Measurements from ENCODE around the gene ITFG1. TPM values are rescaled to one million over a fixed set of nuclear protein-coding genes. Genes with fewer than 3 reads are reported as not detected.

Gene ITFG1
- total RNA-seq, result 10 to 100 TPM; 21.9 to 24.4 TPM

DNA sequence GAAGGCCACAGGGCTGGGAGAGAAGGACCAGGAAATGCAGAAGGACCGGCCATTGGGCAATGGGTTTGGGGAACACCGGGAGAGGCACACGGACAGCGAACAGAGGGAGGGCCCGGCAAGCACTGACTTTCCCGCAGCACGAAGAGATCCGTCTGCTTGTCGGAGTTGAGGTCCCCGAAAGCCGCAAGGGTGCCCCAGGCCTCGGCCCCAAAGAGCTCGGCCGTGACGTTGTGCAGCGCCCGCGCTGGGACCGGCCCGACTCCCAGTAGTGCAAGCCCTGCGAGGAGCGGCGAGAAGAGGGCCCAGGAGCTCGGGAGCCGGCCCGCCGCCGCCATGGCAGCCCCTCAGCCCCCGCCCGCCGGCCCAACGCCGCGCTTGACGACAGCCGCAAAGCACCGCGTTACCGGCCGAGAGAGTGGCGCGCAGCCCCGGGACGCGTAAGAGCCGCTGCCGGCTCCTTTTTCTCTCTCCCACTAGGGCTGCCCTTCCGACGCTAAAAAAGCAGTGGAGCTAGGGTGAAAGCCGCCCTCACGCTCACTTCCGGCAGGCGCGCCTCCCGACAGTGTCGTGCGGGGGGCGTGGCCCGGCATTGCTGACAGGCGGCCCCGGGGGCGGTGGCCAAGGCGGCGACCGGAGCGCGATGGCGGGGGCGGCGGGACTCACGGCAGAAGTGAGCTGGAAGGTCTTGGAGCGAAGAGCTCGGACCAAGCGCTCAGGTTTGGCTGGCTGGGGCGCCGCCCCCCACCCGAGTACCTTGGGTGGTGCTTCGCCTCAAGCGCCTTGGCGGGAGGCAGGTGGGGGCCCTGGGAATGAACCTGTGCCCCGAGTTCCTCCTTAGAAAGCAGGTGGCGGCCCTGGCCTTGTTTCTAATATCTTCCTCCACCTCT, at the start of gene ITFG1, which contains the start of gene PHKB:
Gene ITFG1, minus strand, starts transcription at position 353 of the 887 bp plus-strand sequence. Its CDS starts 18 bp downstream, at position 335.
Gene PHKB, plus strand, starts transcription at position 621 of the 887 bp plus-strand sequence. Its CDS starts 20 bp downstream, at position 641.
- peak within 1 kb of the TSS; percentile 87 for H3K4me3 Mint-ChIP-seq
- ChIA-PET POLR2A (interaction anchor here (0.7 to 1.8 kb wide), 12 partner anchors 15 to 488 kb away, joined by 3 to 9 read pairs (median 3); no protein-coding TSS in a partner anchor), CTCF (interaction anchor here (0.7 to 3.9 kb wide), 9 partner anchors 18 to 1162 kb away, joined by 3 to 23 read pairs (median 4); no protein-coding TSS in a partner anchor)
- H3K9me3 Mint-ChIP-seq (ENCODE audit: insufficient read depth), result no peaks in the 10 kb centered on the region
- H3K27ac Mint-ChIP-seq, result peak within 1 kb of the TSS; percentile 94
- H3K4me1 Mint-ChIP-seq (ENCODE audit: low read depth), result peaks cover 42% of the 10 kb centered on the region
- ATAC-seq (peak; percentile 97), DNase-seq (peak; percentile 95)
- H3K27me3 Mint-ChIP-seq (ENCODE audit: low read depth), result no peaks in the 10 kb centered on the region
- peaks cover 40% of the 10 kb centered on the region for H3K36me3 Mint-ChIP-seq (ENCODE audit: low read depth)

DNA sequence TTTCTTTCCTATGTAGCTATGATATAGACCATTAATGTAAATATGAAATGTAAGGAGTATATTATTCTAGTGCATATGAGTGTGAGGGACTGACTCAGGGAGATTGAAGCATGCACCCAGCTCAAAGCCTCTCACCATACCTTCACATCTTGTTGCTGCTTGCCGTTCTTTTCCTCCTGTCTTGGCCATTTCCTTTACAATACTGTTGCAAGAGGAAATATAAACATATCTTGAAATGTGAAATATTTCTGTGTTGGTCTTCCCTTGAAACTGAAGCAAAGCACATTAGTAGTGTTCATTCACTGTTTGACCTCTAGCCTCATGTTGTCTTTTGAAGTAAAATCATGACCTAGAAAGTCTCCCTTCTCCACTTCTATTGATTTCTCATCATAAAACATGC, 46.8 kb upstream of the ITFG1 start:
- Mint-ChIP-seq H3K36me3 (ENCODE audit: low read depth) (peaks cover 27% of the 10 kb centered on the region), H3K9me3 (ENCODE audit: insufficient read depth) (no peaks in the 10 kb centered on the region), H3K27ac (no peak overlapping the region), H3K4me1 (ENCODE audit: low read depth) (no peaks in the 10 kb centered on the region), H3K27me3 (ENCODE audit: low read depth) (no peaks in the 10 kb centered on the region), H3K4me3 (no peak overlapping the region)
- DNase-seq, result no peak
- CTCF ChIA-PET, result interaction anchor here (1.2 kb wide), 1 partner anchor 13 kb away, joined by 3 read pairs; no protein-coding TSS in a partner anchor
- ATAC-seq, result no peak
- POLR2A ChIA-PET, result interaction anchor here (0.8 kb wide), 1 partner anchor 47 kb away, joined by 4 read pairs; the partner anchor contains the start of genes ITFG1 and PHKB

DNA sequence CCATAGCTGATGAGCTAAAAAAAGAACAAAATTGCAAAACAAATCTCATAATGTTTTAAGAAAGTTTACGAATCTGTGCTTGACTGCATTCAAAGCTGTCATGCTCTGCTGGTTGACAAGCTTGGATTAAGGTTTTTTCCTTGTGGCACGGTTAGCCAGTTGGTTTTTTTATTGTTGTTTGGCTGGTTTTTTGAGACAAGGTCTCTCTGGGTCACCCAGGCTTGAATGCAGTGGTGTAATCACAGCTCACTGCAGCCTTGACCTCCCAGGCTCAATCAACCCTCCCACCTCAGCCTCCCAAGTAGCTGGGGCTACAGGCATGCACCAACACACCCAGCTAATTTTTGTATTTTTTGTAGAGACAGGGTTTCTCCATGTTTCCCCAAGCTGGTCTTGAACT, 45.9 kb upstream of the ITFG1 start:
- H3K9me3 Mint-ChIP-seq (ENCODE audit: insufficient read depth), result no peaks in the 10 kb centered on the region
- H3K27ac Mint-ChIP-seq, result no peak overlapping the region
- ChIA-PET POLR2A (no interaction called here), CTCF (interaction anchor here (1.0 to 1.5 kb wide), 3 partner anchors 10 to 14 kb away, joined by 3 read pairs; no protein-coding TSS in a partner anchor)
- H3K27me3 Mint-ChIP-seq (ENCODE audit: low read depth), result no peaks in the 10 kb centered on the region
- no peak overlapping the region for H3K4me3 Mint-ChIP-seq
- H3K4me1 Mint-ChIP-seq (ENCODE audit: low read depth), result no peaks in the 10 kb centered on the region
- ATAC-seq, result no peak
- peaks cover 22% of the 10 kb centered on the region for H3K36me3 Mint-ChIP-seq (ENCODE audit: low read depth)
- no peak for DNase-seq

DNA sequence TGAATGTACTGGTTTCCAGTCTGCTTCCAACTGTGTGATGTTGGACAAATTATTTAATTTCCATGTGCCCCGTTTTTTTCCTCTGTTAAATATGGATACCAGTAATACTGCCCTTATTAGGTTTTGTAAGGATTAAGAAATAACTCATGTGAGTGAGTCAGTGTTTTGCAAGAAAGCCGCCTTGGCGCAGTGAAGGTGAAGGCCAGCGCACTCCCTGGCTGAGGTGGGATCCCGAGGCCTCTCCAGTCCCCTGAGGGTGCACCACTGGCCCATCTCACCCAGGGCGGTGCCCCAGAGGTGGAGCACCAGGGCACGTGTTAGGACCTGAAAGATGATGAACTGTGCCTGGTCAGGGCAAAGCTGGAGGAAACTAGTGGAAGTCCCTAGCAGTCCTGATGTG, 43.7 kb upstream of the ITFG1 start:
- no peaks in the 10 kb centered on the region for H3K9me3 Mint-ChIP-seq (ENCODE audit: insufficient read depth)
- no peak for ATAC-seq
- ChIA-PET CTCF (no interaction called here), POLR2A (no interaction called here)
- H3K27ac Mint-ChIP-seq, result no peak overlapping the region
- peaks cover 35% of the 10 kb centered on the region for H3K36me3 Mint-ChIP-seq (ENCODE audit: low read depth)
- no peaks in the 10 kb centered on the region for H3K4me1 Mint-ChIP-seq (ENCODE audit: low read depth)
- DNase-seq, result no peak
- no peak overlapping the region for H3K4me3 Mint-ChIP-seq
- no peaks in the 10 kb centered on the region for H3K27me3 Mint-ChIP-seq (ENCODE audit: low read depth)

DNA sequence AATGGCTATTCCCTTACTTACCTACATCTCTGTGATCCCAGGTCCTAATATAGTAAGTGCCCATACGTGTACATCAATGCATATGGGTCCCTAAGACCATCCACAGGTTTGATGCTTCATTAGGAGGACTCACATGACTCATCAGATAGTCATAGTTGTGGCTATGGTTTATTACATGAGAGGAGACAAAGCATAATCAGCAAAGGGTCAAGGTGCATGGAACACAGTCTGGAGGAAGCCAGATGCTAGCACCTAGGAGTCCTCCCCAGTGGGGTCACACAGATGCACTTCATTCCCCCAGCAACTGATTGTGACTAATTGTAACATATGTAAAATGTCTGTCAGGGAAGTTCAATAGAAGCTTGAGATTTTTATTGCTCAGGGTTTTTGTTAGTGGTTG, 43.1 kb upstream of the ITFG1 start:
- ChIA-PET CTCF (no interaction called here), POLR2A (no interaction called here)
- DNase-seq (no peak), ATAC-seq (no peak)
- Mint-ChIP-seq H3K27me3 (ENCODE audit: low read depth) (no peaks in the 10 kb centered on the region), H3K4me3 (no peak overlapping the region), H3K27ac (no peak overlapping the region), H3K4me1 (ENCODE audit: low read depth) (no peaks in the 10 kb centered on the region), H3K9me3 (ENCODE audit: insufficient read depth) (no peaks in the 10 kb centered on the region), H3K36me3 (ENCODE audit: low read depth) (peaks cover 37% of the 10 kb centered on the region)

DNA sequence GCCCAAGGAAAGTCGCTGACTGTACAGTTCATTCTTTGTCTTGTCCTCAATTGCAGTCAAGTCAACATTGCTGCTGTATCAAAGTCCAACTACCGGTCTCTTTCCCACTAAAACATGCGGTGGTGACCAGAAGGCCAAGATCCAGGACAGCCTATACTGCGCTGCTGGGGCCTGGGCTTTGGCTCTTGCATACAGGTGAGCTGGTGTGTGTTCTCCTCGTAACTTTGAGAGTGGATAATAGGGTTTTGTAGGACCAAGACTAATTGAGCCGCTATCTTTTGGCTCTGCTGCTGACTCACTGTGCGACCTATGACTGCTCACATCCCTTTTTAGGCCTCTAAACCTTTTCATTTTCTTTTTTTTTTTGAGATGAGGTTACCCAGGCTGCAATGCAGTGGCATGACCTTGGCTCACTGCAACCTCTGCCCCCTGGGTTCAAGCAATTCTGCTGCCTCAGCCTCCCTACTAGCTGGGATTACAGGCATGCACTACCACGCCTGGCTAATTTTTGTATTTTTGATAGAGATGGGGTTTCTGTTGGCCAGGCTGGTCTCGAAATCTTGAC, 38.9 kb upstream of the ITFG1 start:
- Mint-ChIP-seq H3K27ac (no peak overlapping the region), H3K4me1 (ENCODE audit: low read depth) (no peaks in the 10 kb centered on the region), H3K36me3 (ENCODE audit: low read depth) (peaks cover 38% of the 10 kb centered on the region), H3K4me3 (no peak overlapping the region), H3K9me3 (ENCODE audit: insufficient read depth) (no peaks in the 10 kb centered on the region), H3K27me3 (ENCODE audit: low read depth) (no peaks in the 10 kb centered on the region)
- DNase-seq (no peak), ATAC-seq (no peak)
- CTCF ChIA-PET, result no interaction called here
- POLR2A ChIA-PET, result no interaction called here

DNA sequence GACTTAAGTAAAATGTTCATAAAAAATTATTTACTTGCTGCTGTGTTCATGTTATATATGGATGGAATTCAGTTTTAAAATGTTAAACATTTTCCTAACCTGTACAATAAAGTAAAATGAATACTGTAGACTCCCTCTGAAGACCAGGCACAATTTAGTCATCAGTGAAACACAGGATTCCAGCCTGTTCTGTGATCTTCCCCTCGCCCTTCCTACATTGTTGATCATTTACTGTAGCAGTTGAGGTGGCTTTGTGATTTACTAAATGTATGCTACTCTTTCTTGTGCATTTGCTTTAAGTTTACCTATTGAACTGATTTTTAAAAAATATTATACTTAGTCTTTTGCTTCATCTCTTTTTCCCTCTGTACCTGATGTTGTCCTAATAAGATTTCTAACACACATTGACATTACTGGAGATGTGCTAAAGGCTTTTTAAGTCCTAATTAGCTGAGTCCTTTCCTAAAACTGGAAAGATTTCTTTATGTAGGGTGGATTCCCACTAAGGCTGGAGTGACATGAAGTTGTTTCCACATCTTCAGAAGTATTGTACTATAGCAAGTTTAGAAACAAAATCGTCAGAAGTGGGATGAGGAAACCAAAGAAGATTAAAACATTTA, 38.3 kb upstream of the ITFG1 start:
- H3K4me1 Mint-ChIP-seq (ENCODE audit: low read depth), result no peaks in the 10 kb centered on the region
- H3K9me3 Mint-ChIP-seq (ENCODE audit: insufficient read depth), result no peaks in the 10 kb centered on the region
- no peak overlapping the region for H3K4me3 Mint-ChIP-seq
- H3K36me3 Mint-ChIP-seq (ENCODE audit: low read depth), result peaks cover 32% of the 10 kb centered on the region
- ChIA-PET CTCF (no interaction called here), POLR2A (no interaction called here)
- ATAC-seq, result no peak
- H3K27ac Mint-ChIP-seq, result no peak overlapping the region
- H3K27me3 Mint-ChIP-seq (ENCODE audit: low read depth), result no peaks in the 10 kb centered on the region
- no peak for DNase-seq

DNA sequence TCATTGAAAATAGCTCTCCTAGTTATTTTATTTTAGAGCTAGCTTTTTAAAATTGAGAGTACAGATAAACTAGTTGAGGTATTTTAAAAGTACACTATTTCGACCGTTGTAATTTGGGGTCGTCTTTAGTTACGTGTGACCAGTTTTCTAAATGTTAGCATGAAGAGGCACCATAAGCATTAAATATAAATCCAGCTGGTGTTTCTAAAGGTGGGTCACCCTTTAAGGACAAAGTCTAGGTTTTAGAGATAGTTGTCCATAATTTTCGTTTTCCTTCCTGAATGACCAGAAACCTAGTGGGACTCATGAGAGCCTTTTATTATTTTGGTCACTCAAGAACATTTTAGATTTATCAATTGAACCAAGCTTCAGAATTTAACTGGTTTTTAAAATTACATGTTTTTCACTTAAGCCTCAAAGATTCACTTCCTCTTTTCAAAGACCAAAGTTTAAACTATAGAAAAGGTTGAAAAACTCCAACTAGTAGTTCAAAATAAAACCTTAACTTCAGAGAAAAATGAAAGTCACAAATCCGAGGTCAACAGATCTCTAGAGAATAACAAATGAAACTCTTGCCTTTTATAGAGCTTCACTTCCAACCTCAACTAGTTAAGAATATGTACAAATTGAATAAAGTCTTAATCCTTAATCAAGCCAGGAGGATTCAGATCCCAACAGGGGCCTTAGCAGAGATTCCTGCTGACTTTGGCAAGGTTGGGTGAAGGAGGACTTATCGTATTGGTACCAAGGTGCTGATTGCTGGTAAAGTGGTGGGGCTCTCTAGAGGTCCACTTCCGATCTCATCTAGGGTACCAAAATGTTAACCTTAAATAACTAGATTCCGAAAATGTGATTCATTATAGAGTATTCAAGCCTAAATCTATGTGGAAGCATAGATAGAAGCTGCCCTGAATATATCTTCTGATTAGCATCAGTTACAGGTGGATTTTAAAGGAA, 32.8 kb upstream of the ITFG1 start:
- peak overlapping the region; percentile 49 for H3K27ac Mint-ChIP-seq
- H3K4me3 Mint-ChIP-seq, result no peak overlapping the region
- DNase-seq (no peak), ATAC-seq (no peak)
- H3K27me3 Mint-ChIP-seq (ENCODE audit: low read depth), result no peaks in the 10 kb centered on the region
- CTCF ChIA-PET, result interaction anchor here (0.9 to 1.9 kb wide), 2 partner anchors 13 to 32 kb away, joined by 3 to 6 read pairs; partner anchors contain the start of genes ITFG1 and PHKB
- peaks cover 23% of the 10 kb centered on the region for H3K4me1 Mint-ChIP-seq (ENCODE audit: low read depth)
- peaks cover 32% of the 10 kb centered on the region for H3K36me3 Mint-ChIP-seq (ENCODE audit: low read depth)
- POLR2A ChIA-PET, result interaction anchor here (0.7 to 1.5 kb wide), 3 partner anchors 26 to 145 kb away, joined by 3 to 6 read pairs (median 3); partner anchors contain the start of genes ITFG1 and PHKB
- H3K9me3 Mint-ChIP-seq (ENCODE audit: insufficient read depth), result peaks cover 10% of the 10 kb centered on the region

DNA sequence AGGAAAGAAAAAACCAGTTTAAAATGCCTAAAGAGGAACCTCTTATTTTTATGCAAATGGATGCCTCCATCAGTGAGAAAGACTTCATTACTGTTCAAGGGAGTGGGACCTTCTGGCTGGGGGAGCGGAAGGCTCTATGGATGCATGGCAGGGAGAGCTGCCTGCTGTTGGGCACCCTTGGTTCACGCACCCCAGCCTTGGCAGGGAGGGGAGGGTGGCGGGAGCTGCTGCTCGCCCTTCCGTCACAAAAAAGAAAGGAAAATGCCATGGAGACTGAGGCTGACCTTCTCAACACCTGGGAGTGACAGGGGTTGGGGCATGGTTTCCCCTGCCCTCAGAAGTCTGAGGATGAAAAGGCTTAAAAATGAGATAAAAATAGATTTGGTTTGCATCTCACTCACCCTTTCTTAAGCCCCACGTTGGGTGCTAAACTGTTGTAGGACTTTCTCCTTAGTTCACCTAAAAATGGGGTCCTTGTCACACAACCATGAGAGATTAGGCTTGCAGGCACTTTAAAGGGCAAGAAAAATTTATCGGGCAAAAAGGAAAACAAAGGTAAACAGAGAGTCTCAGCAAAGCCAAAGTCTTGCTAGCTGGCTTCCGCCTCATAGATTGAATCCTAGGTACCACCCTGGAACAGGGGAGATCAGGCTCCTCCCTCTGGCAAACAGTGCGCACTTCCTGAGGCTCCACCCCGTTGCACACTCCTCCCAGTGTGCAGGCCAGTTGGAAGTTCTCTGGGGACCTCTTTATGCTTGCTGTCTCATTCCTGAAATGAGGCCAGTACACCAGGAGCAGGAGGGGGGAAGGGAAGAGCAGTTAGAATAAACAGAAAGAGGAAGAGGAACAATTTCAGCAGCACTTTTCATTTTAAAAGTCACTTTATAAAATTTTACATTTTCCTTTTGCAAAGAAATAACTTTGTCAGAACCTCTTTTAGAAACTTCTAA, 31.8 kb upstream of the ITFG1 start:
- Mint-ChIP-seq H3K4me1 (ENCODE audit: low read depth) (peaks cover 23% of the 10 kb centered on the region), H3K36me3 (ENCODE audit: low read depth) (peaks cover 33% of the 10 kb centered on the region), H3K9me3 (ENCODE audit: insufficient read depth) (peaks cover 16% of the 10 kb centered on the region), H3K4me3 (peak overlapping the region; percentile 63), H3K27me3 (ENCODE audit: low read depth) (no peaks in the 10 kb centered on the region), H3K27ac (peak overlapping the region; percentile 81)
- ChIA-PET CTCF (interaction anchor here (0.9 to 1.9 kb wide), 3 partner anchors 12 to 31 kb away, joined by 3 to 6 read pairs (median 3); partner anchors contain the start of genes ITFG1 and PHKB), POLR2A (interaction anchor here (0.7 to 1.2 kb wide), 2 partner anchors 25 to 32 kb away, joined by 3 to 5 read pairs; partner anchors contain the start of genes ITFG1 and PHKB)
- DNase-seq (no peak), ATAC-seq (peak; percentile 77)

DNA sequence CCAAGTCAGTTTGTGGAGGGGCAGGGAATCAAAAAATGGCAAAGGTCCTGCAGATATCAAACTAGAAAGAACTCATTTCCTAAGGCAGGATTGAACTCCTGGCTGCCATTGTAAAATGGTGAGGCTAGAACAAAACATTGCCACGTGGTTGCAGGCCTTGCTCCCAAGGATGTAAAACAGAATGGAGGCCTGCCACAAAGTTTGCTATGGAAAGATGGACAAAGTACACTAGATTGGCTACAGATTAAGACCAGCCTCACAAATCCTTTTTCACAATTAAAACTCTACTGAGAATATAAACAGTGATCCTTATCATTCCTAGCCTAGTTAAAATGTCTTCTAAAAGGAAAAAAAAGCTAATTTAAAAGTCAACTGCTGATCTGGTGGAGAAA, 31.2 kb upstream of the ITFG1 start:
- Mint-ChIP-seq H3K27me3 (ENCODE audit: low read depth) (no peaks in the 10 kb centered on the region), H3K4me3 (no peak overlapping the region), H3K4me1 (ENCODE audit: low read depth) (peaks cover 23% of the 10 kb centered on the region), H3K9me3 (ENCODE audit: insufficient read depth) (peaks cover 16% of the 10 kb centered on the region), H3K27ac (no peak overlapping the region), H3K36me3 (ENCODE audit: low read depth) (peaks cover 33% of the 10 kb centered on the region)
- no peak for ATAC-seq
- no peak for DNase-seq
- ChIA-PET CTCF (interaction anchor here (1.4 kb wide), 1 partner anchor 11 kb away, joined by 3 read pairs; no protein-coding TSS in a partner anchor), POLR2A (interaction anchor here (1.2 kb wide), 1 partner anchor 31 kb away, joined by 5 read pairs; the partner anchor contains the start of genes ITFG1 and PHKB)

Measured in activated CD8-positive, alpha-beta T cell treated with anti-CD3 and anti-CD28 coated beads, Interleukin-2, amount 10 ng/mL, durations not matched to agents 7 days and 5 days (primary cell).